Measurements from ENCODE around the gene BCL2.

The BCL2 gene

DNA sequence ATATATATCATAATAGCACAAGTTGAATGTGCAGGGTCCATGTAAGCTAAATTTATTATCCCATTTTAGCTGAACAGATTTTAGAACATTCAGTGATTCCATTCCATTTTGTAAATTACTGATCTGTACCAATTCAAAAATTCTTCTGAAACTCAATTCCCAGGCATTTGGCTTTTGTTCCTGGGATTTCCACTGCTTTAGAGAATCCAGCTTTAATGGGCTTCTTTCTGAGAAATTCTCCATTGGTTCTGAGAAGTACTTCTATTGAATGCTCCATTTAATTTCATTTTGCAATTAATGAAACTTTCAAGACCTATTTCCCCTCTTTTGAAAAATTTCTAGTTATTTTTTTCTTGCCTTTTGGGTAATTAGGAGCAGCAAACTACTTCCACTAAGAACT lies 36.8 kb downstream of the BCL2 start:
- TF ChIP-seq CTCF (IDR thresholded peaks at IDR 0.05; ENCODE audit: low read depth, low read length, missing control alignments) = no peak
- DNase-seq (ENCODE audit: low read depth) = no peak
- in situ Hi-C loops (cut with HindIII; ENCODE audit: low sequenced_read_pairs) = no loop called here
- no peak overlapping the region for H3K4me3 ChIP-seq (ENCODE audit: low read depth, low read length)

DNA sequence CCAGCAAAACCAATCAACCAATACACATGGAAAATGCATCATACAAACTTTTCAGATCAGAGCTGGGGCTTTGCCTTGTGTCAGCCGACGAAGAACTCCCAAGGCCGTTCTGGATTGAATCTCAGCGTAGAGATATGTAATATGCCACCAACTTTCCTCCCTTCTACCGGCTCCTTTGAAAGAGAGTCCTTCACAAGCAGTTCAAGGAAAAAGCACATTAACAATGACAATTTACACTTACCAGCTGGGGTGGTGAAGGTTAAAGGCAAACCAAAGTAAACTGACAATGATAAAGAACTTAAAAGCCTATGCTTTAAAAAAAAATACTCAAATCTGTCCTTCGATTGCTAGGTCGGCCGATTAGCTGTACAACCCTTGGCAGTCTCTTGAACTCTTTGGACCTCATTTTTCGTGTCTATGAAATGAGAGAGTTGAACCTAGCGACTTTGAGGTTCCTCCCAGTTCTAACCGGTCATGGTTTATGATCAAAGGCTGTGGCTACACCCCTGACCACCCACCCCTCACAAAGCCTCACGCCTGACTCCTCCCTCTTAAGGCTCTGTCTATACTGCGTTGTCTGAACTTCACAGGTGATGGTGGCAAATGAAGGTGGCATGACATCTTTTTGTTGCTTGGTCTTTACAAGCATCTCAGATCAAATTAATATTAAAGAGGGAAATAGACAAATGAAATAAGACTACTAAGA lies 46.2 kb downstream of the BCL2 start:
- no peak for DNase-seq (ENCODE audit: low read depth)
- in situ Hi-C loops (cut with HindIII; ENCODE audit: low sequenced_read_pairs) = no loop called here
- no peak overlapping the region for H3K4me3 ChIP-seq (ENCODE audit: low read depth, low read length)
- no peak for TF ChIP-seq CTCF (IDR thresholded peaks at IDR 0.05; ENCODE audit: low read depth, low read length, missing control alignments)

GRCh38 chr18:63272638-63273037 lies 46.9 kb downstream of the BCL2 start:
- DNase-seq (ENCODE audit: low read depth) = no peak
- H3K4me3 ChIP-seq (ENCODE audit: low read depth, low read length) = no peak overlapping the region
- in situ Hi-C loops (cut with HindIII; ENCODE audit: low sequenced_read_pairs) = no loop called here
- no peak for TF ChIP-seq CTCF (IDR thresholded peaks at IDR 0.05; ENCODE audit: low read depth, low read length, missing control alignments)

DNA sequence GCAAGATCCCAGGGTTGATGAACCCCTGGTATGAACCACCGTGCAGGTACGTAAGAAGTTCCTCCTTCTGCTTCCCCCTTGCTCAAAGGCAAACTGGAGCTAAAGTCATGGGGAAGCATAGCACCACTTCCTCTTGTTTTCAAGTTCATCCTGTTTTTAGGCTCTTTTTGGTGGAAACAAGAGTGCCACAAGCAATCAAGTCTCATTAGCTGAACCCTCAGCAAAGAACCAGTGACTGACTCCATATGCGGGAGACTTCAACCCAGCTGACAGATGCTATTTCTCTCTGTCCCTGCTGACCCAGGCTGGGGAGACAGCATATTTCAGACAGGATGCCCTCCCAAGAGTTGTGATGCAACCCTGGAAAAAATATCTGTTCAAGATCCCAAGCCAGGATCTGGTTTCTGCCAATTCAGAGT lies 47.7 kb downstream of the BCL2 start:
- no peak for TF ChIP-seq CTCF (IDR thresholded peaks at IDR 0.05; ENCODE audit: low read depth, low read length, missing control alignments)
- H3K4me3 ChIP-seq (ENCODE audit: low read depth, low read length) = no peak overlapping the region
- DNase-seq (ENCODE audit: low read depth) = no peak
- in situ Hi-C loops (cut with HindIII; ENCODE audit: low sequenced_read_pairs) = no loop called here

GRCh38 chr18:63271148-63271547 lies 48.4 kb downstream of the BCL2 start:
- DNase-seq (ENCODE audit: low read depth) = no peak
- TF ChIP-seq CTCF (IDR thresholded peaks at IDR 0.05; ENCODE audit: low read depth, low read length, missing control alignments) = no peak
- in situ Hi-C loops (cut with HindIII; ENCODE audit: low sequenced_read_pairs) = no loop called here
- H3K4me3 ChIP-seq (ENCODE audit: low read depth, low read length) = no peak overlapping the region

DNA sequence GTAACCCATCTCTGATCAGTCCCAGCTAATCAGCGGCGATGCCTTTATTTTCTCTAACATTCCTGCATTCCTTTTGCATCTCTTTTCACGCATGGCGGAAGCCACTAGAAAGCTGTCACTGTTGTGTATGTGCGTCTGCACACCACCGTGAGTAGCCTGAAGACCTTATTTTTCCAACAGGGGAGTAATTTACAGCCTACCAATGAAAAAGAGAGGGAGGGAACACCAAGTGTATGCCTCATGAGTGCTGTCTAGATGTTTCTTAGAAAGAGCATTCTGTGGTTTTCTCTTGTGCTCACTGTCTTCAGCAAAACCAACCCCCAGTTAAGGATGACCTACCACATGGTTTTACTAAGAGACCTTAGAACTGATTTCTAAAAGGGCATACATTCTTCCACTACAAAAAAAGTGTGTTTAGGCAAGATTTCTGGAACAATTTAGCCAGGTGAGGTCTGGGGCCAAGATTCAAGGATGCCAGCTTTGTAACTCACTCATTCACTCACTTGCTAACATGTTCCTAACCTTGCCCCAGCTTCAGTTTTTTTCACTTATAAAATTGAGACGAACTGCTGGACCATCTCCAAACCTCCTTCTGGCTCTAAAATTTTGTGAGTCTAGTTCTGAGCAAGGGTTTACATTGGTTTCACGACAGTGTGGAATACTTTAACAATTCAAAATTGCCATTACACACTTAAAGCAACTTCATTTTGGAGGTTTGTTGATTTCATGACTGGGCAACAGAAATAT lies 51.4 kb downstream of the BCL2 start:
- no peak for DNase-seq (ENCODE audit: low read depth)
- H3K4me3 ChIP-seq (ENCODE audit: low read depth, low read length) = no peak overlapping the region
- in situ Hi-C loops (cut with HindIII; ENCODE audit: low sequenced_read_pairs) = no loop called here
- TF ChIP-seq CTCF (IDR thresholded peaks at IDR 0.05; ENCODE audit: low read depth, low read length, missing control alignments) = no peak

Measured in astrocyte of the cerebellum (primary cell).